DMS153 treated with DMSO at 0.1 percent for 48 hours (cell line): ENCODE results near the gene ITM2A.

ENCODE experiments used
- DNase-seq: peaks from one replicate; lab custom pipeline; 2025; ENCODE audit not compliant: unreplicated experiment; lab: John Stamatoyannopoulos, UW

The ITM2A gene

DNA sequence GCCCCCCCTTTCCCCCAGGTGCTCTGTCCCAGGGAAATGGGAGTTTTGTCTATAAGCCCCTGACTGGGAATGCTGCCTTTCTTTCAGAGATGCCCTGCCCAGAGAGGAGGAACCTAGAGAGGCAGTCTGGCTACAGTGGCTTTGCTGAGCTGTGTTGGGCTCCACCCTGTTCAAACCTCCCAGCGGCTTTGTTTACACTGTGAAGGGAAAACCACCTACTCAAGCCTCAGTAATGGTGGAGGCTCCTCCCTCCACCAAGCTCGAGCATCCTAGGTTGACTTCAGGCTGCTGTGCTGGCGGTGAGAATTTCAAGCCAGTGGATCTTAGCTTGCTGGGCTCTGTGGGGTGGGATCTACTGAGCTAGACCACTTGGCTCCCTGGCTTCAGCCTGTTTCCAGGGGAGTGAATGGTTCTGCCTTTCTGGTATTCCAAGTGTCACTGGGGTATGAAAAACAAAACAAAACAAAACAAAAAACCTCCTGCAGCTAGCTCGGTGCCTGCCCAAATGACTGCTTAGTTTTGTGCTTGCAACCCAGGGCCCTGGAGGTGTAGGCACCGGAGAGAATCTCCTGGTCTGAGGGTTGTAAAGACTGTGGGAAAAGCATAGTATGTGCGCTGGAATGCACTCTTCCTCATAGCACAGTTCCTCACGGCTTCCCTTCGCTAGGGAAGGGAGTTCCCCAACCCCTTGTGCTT lies 41.7 kb downstream of the ITM2A start:
- no peak for DNase-seq
